Neural progenitor cell (in vitro differentiated cells): ENCODE measurements around the gene CRISP1. TPM values are rescaled to one million over a fixed set of nuclear protein-coding genes. Genes with fewer than 3 reads are reported as not detected.

Experiments used
- DNase-seq: peaks from one replicate; pipeline ENCODE4 v3.0.0-alpha.2; 2016; ENCODE audit warnings: low spot score
- H2AFZ ChIP-seq: fragments of 200-600 bp; sonication (generic); replicated peaks from 2 replicates; pipeline ENCODE4 v1.6.1; 2016; ENCODE audit warnings: antibody characterized with exemption
- H3F3A ChIP-seq: fragments of 200-600 bp; sonication (generic); 2 replicates; pipeline ENCODE4 v1.6.1; 2016; ENCODE audit warnings: antibody characterized with exemption, low read depth
- H3K27ac ChIP-seq: fragments of 200-600 bp; sonication (generic); 2 replicates; pipeline ENCODE4 v1.5.1; 2016; ENCODE audit warnings: mild to moderate bottlenecking
- H3K27me3 ChIP-seq: fragments of 200-600 bp; sonication (generic); 2 replicates; pipeline ENCODE4 v1.6.1; 2016; ENCODE audit warnings: mild to moderate bottlenecking, moderate library complexity
- H3K36me3 ChIP-seq: fragments of 200-600 bp; sonication (generic); 2 replicates; pipeline ENCODE4 v1.5.1; 2016
- H3K4me1 ChIP-seq: fragments of 200-600 bp; sonication (generic); 2 replicates; pipeline ENCODE4 v1.6.1; 2016; ENCODE audit warnings: mixed run types
- H3K4me2 ChIP-seq: fragments of 200-600 bp; sonication (generic); 2 replicates; pipeline ENCODE4 v1.6.1; 2016
- H3K4me3 ChIP-seq: fragments of 200-600 bp; sonication (generic); 2 replicates; pipeline ENCODE4 v1.5.1; 2016
- H3K79me2 ChIP-seq: fragments of 200-600 bp; sonication (generic); 2 replicates; pipeline ENCODE4 v1.6.1; 2016; ENCODE audit warnings: low read depth
- H3K9ac ChIP-seq: fragments of 200-600 bp; sonication (generic); 2 replicates; pipeline ENCODE4 v1.6.1; 2016
- H3K9me3 ChIP-seq: fragments of 200-600 bp; sonication (generic); 2 replicates; pipeline ENCODE4 v1.5.1; 2016; ENCODE audit warnings: low read depth
- H4K20me1 ChIP-seq: fragments of 200-600 bp; sonication (generic); 2 replicates; pipeline ENCODE4 v1.6.1; 2016; ENCODE audit warnings: low read depth
- H3K27ac Mint-ChIP-seq: 3 replicates; pipeline ENCODE4 v1.8.0; 2021; ENCODE audit warnings: mixed read lengths
- H3K27me3 Mint-ChIP-seq: 2 replicates; pipeline ENCODE4 v1.8.0; 2022; ENCODE audit warnings: low read depth, mild to moderate bottlenecking, inconsistent platforms, moderate library complexity, mixed read lengths; ENCODE audit not compliant: insufficient read depth
- H3K36me3 Mint-ChIP-seq: 3 replicates; pipeline ENCODE4 v1.8.0; 2021; ENCODE audit warnings: mixed read lengths
- H3K4me1 Mint-ChIP-seq: 3 replicates; pipeline ENCODE4 v1.8.0; 2021; ENCODE audit warnings: mixed read lengths
- H3K4me3 Mint-ChIP-seq: 3 replicates; pipeline ENCODE4 v1.8.0; 2021; ENCODE audit warnings: mild to moderate bottlenecking, moderate library complexity, mixed read lengths
- H3K9me3 Mint-ChIP-seq: 3 replicates; pipeline ENCODE4 v1.8.0; 2020; ENCODE audit warnings: mixed read lengths
- CTCF ChIP-seq: fragments of 200-600 bp; sonication (generic); IDR thresholded peaks from 2 replicates; pipeline ENCODE4 v1.5.1; 2017; ENCODE audit warnings: antibody characterized with exemption, mild to moderate bottlenecking
- EZH2 ChIP-seq: fragments of 200-600 bp; sonication (generic); IDR thresholded peaks from 2 replicates; pipeline ENCODE4 v1.6.1; 2017; ENCODE audit warnings: antibody characterized with exemption, mild to moderate bottlenecking, moderate library complexity
- EZH2phosphoT487 ChIP-seq: fragments of 200-600 bp; sonication (generic); IDR thresholded peaks from 2 replicates; pipeline ENCODE4 v1.6.1; 2017; ENCODE audit warnings: antibody characterized with exemption
- total RNA-seq: library from RNA; depleted of rRNA; stranded (reverse); fragments of >200 nt; gene quantifications from 2 replicates; pipeline ENCODE4 v1.2.3, GENCODE V29; 2015; ENCODE audit warnings: low replicate concordance

CRISP1 gene
- total RNA-seq, 1 donor from 2014 or later: not detected

- no peak overlapping the region for H3K27ac ChIP-seq
- H3K9me3 ChIP-seq: no peaks in the 10 kb centered on the region
- H3K4me2 ChIP-seq: no peak overlapping the region
- H3K36me3 Mint-ChIP-seq: no peaks in the 10 kb centered on the region
- no peaks in the 10 kb centered on the region for H3K36me3 ChIP-seq
- no peaks in the 10 kb centered on the region for H4K20me1 ChIP-seq
- no peaks in the 10 kb centered on the region for H3K27me3 ChIP-seq
- H3K27ac Mint-ChIP-seq: no peak overlapping the region
- H3K27me3 Mint-ChIP-seq: no peaks in the 10 kb centered on the region
- TF ChIP-seq EZH2 (no peak), CTCF (no peak), EZH2phosphoT487 (no peak)
- no peaks in the 10 kb centered on the region for H3K4me1 Mint-ChIP-seq
- no peaks in the 10 kb centered on the region for H3K4me1 ChIP-seq
- H2AFZ ChIP-seq: no peak overlapping the region
- no peaks in the 10 kb centered on the region for H3K79me2 ChIP-seq
- DNase-seq: no peak
- H3K9me3 Mint-ChIP-seq: no peaks in the 10 kb centered on the region
- no peak overlapping the region for H3K4me3 Mint-ChIP-seq
- H3F3A ChIP-seq: no peaks in the 10 kb centered on the region
- H3K4me3 ChIP-seq: no peak overlapping the region
- H3K9ac ChIP-seq: no peak overlapping the region
Observed at GRCh38 chr6:49833386-49833785, 32.9 kb downstream of the CRISP1 start.

- no peaks in the 10 kb centered on the region for H4K20me1 ChIP-seq
- no peaks in the 10 kb centered on the region for H3F3A ChIP-seq
- H3K79me2 ChIP-seq: no peaks in the 10 kb centered on the region
- no peak overlapping the region for H3K9ac ChIP-seq
- DNase-seq: no peak
- no peak for TF ChIP-seq EZH2phosphoT487
- no peaks in the 10 kb centered on the region for H3K27me3 ChIP-seq
- H3K9me3 ChIP-seq: no peaks in the 10 kb centered on the region
- H3K27ac ChIP-seq: no peak overlapping the region
- H3K4me2 ChIP-seq: no peak overlapping the region
- no peak overlapping the region for H3K4me3 ChIP-seq
- no peaks in the 10 kb centered on the region for H3K36me3 ChIP-seq
- H3K9me3 Mint-ChIP-seq: no peaks in the 10 kb centered on the region
- H3K27ac Mint-ChIP-seq: no peak overlapping the region
- H3K27me3 Mint-ChIP-seq: no peaks in the 10 kb centered on the region
- H3K4me1 ChIP-seq: no peaks in the 10 kb centered on the region
- no peak overlapping the region for H3K4me3 Mint-ChIP-seq
- H3K36me3 Mint-ChIP-seq: no peaks in the 10 kb centered on the region
- no peak overlapping the region for H2AFZ ChIP-seq
- no peaks in the 10 kb centered on the region for H3K4me1 Mint-ChIP-seq
Observed at GRCh38 chr6:49826743-49827406, 39.5 kb downstream of the CRISP1 start.

GRCh38 chr6:49815166-49815565 lies 51.2 kb downstream of the CRISP1 start:
- H3K4me2 ChIP-seq: no peak overlapping the region
- H3K27me3 Mint-ChIP-seq: no peaks in the 10 kb centered on the region
- H4K20me1 ChIP-seq: no peaks in the 10 kb centered on the region
- no peaks in the 10 kb centered on the region for H3K4me1 ChIP-seq
- no peak overlapping the region for H3K4me3 Mint-ChIP-seq
- DNase-seq: no peak
- H3F3A ChIP-seq: no peaks in the 10 kb centered on the region
- no peak overlapping the region for H3K9ac ChIP-seq
- no peak overlapping the region for H3K27ac Mint-ChIP-seq
- no peaks in the 10 kb centered on the region for H3K27me3 ChIP-seq
- no peaks in the 10 kb centered on the region for H3K36me3 Mint-ChIP-seq
- no peak overlapping the region for H3K4me3 ChIP-seq
- no peaks in the 10 kb centered on the region for H3K9me3 Mint-ChIP-seq
- no peaks in the 10 kb centered on the region for H3K36me3 ChIP-seq
- no peaks in the 10 kb centered on the region for H3K9me3 ChIP-seq
- TF ChIP-seq EZH2: no peak
- TF ChIP-seq EZH2phosphoT487: no peak
- no peak for TF ChIP-seq CTCF
- no peaks in the 10 kb centered on the region for H3K79me2 ChIP-seq
- no peak overlapping the region for H3K27ac ChIP-seq
- H3K4me1 Mint-ChIP-seq: no peaks in the 10 kb centered on the region
- H2AFZ ChIP-seq: no peak overlapping the region

- Mint-ChIP-seq H3K36me3 (no peaks in the 10 kb centered on the region), H3K27ac (no peak overlapping the region), H3K9me3 (no peaks in the 10 kb centered on the region), H3K4me3 (no peak overlapping the region), H3K4me1 (no peaks in the 10 kb centered on the region), H3K27me3 (no peaks in the 10 kb centered on the region)
- Histone ChIP-seq H3K9me3 (no peaks in the 10 kb centered on the region), H3K79me2 (no peaks in the 10 kb centered on the region), H3F3A (no peaks in the 10 kb centered on the region), H2AFZ (no peak overlapping the region), H3K4me2 (no peak overlapping the region), H3K9ac (no peak overlapping the region), H3K4me3 (no peak overlapping the region), H3K27ac (no peak overlapping the region), H3K27me3 (no peaks in the 10 kb centered on the region), H3K4me1 (no peaks in the 10 kb centered on the region), H4K20me1 (no peaks in the 10 kb centered on the region), H3K36me3 (no peaks in the 10 kb centered on the region)
- no peak for DNase-seq
- TF ChIP-seq EZH2: no peak
- no peak for TF ChIP-seq EZH2phosphoT487
Observed at GRCh38 chr6:49813248-49813647, 53.1 kb downstream of the CRISP1 start.
